Breast epithelium (tissue), 4 donors: ENCODE measurements around the gene LGALSL. TPM values are rescaled to one million over a fixed set of nuclear protein-coding genes. Genes with fewer than 3 reads are reported as not detected.
"Not testable (repeated sequence)": the region's sequence is repeated elsewhere in the genome, so short reads cannot be mapped to it uniquely, and the experiment has no call there.

Experiments
- DNase-seq, 2 donors: peaks; one replicate each; pipeline ENCODE4 v3.0.0-alpha.2; 2019; ENCODE audit warnings: low spot score in 2 of 2
- H3K27ac ChIP-seq, 2 donors: fragments of 200-600 bp; sonication (generic) in 1 of 2; one replicate each; pipeline ENCODE4 v1.5.1; 2016 to 2019; ENCODE audit warnings: mild to moderate bottlenecking in 1 of 2
- H3K27me3 ChIP-seq, 2 donors: fragments of 200-600 bp; sonication (generic) in 1 of 2; one replicate each; pipeline versions ENCODE4 v1.5.1 to v1.6.0; 2017 to 2019; ENCODE audit warnings: control low read depth in 1 of 2, mild to moderate bottlenecking in 1 of 2
- H3K36me3 ChIP-seq: fragments of 200-600 bp; one replicate; pipeline ENCODE4 v1.5.1; 2019
- H3K4me1 ChIP-seq, 2 donors: fragments of 200-600 bp; sonication (generic); one replicate each; pipeline ENCODE4 v1.5.1; 2016 to 2019; ENCODE audit warnings: control low read depth in 1 of 2
- H3K4me3 ChIP-seq, 3 donors: fragments of 200-600 bp; sonication (generic); 1 replicate in 2 of 3; 2 replicates in 1 of 3; pipeline ENCODE4 v1.5.1; 2016 to 2019; ENCODE audit warnings: mild to moderate bottlenecking in 3 of 3, moderate library complexity in 2 of 3
- H3K9me3 ChIP-seq, 2 donors: fragments of 200-600 bp; sonication (generic) in 1 of 2; one replicate each; pipeline ENCODE4 v1.5.1; 2016 to 2019; ENCODE audit warnings: control low read depth in 1 of 2
- POLR2A ChIP-seq: fragments of 450-650 bp; IDR thresholded peaks from one replicate; pipeline ENCODE4 v1.6.1; 2016; ENCODE audit warnings: antibody characterized with exemption, mild to moderate bottlenecking, moderate library complexity
- POLR2AphosphoS5 ChIP-seq, 3 donors: sonication (generic); formaldehyde crosslinking; IDR thresholded peaks; one replicate each; pipeline ENCODE4 v1.6.1; 2017; ENCODE audit warnings: antibody characterized with exemption in 3 of 3
- intact Hi-C: fragments of 100-400 bp; cut with DNase I; formaldehyde crosslinking; loops from one replicate; pipeline ENCODE4 v1.15.1; 2023; ENCODE audit warnings: low total_unique reads
- total RNA-seq, 3 donors: library from RNA; depleted of rRNA; stranded (reverse); fragments of >200 nt; gene quantifications; one replicate each; pipeline ENCODE4 v1.1.0, GENCODE V29; 2016
- TF ChIP-seq, protein P1 (sequence below), 3 donors: fragments of 450-650 bp; IDR thresholded peaks; one replicate each; pipeline ENCODE4 v1.5.1; 2016 to 2017; ENCODE audit warnings: antibody characterized with exemption in 3 of 3, mild to moderate bottlenecking in 3 of 3, moderate library complexity in 3 of 3

The LGALSL gene
- total RNA-seq, 3 donors from 2014 or later = 9.4 to 16.7 (median 16.5) TPM

- TF ChIP-seq, protein P1, sequence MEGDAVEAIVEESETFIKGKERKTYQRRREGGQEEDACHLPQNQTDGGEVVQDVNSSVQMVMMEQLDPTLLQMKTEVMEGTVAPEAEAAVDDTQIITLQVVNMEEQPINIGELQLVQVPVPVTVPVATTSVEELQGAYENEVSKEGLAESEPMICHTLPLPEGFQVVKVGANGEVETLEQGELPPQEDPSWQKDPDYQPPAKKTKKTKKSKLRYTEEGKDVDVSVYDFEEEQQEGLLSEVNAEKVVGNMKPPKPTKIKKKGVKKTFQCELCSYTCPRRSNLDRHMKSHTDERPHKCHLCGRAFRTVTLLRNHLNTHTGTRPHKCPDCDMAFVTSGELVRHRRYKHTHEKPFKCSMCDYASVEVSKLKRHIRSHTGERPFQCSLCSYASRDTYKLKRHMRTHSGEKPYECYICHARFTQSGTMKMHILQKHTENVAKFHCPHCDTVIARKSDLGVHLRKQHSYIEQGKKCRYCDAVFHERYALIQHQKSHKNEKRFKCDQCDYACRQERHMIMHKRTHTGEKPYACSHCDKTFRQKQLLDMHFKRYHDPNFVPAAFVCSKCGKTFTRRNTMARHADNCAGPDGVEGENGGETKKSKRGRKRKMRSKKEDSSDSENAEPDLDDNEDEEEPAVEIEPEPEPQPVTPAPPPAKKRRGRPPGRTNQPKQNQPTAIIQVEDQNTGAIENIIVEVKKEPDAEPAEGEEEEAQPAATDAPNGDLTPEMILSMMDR (IDR thresholded peaks at IDR 0.05) = no peak
- no peak for TF ChIP-seq POLR2A
- TF ChIP-seq POLR2AphosphoS5 (IDR thresholded peaks at IDR 0.05) = no peak
- H3K36me3 ChIP-seq = no peaks in the 10 kb centered on the region
- no peaks in the 10 kb centered on the region for H3K9me3 ChIP-seq
- no peak overlapping the region for H3K4me3 ChIP-seq
- no peak overlapping the region for H3K27ac ChIP-seq
- no peak for DNase-seq
- no peaks in the 10 kb centered on the region for H3K4me1 ChIP-seq
- intact Hi-C loops = loop anchor here (1.0 kb wide), 1 partner anchor 28 kb away; no protein-coding TSS in a partner anchor
- H3K27me3 ChIP-seq = no peaks in the 10 kb centered on the region
Measured at GRCh38 chr2:64442277-64442676, 11.7 kb upstream of the LGALSL start.

GRCh38 chr2:64442801-64443429, 11.0 kb upstream of the LGALSL start:
- intact Hi-C loops = loop anchor here (1.0 kb wide), 1 partner anchor 29 kb away; no protein-coding TSS in a partner anchor
- Histone ChIP-seq H3K9me3 (no peaks in the 10 kb centered on the region), H3K27ac (no peak overlapping the region), H3K4me3 (no peak overlapping the region), H3K27me3 (no peaks in the 10 kb centered on the region), H3K36me3 (no peaks in the 10 kb centered on the region), H3K4me1 (no peaks in the 10 kb centered on the region)
- no peak for DNase-seq
- TF ChIP-seq, protein P1 (IDR thresholded peaks at IDR 0.05) = no peak
- TF ChIP-seq POLR2AphosphoS5 (IDR thresholded peaks at IDR 0.05) = no peak
- TF ChIP-seq POLR2A = no peak

DNA sequence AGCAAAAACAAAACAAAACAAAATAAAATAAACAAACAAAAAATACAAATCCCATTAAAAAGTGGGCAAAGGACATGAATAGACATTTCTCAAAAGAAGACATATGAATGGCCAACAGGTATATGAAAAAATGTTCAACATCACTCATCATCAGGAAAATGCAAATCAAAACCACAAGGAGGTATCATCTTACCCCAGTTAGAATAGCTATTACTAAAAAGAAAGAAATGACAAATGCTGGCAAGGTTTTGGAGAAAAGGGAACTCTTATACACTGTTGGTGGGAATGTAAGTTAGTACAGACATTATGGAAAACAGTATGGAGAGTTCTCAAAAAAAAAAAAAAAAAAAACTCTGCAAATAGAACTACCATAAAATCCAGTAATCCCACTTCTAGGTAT, 8.0 kb upstream of the LGALSL start:
- intact Hi-C loops, DNase-seq, H3K9me3 ChIP-seq: not testable (repeated sequence)

GRCh38 chr2:64447317-64448040, 6.5 kb upstream of the LGALSL start:
- Histone ChIP-seq H3K27me3 (no peaks in the 10 kb centered on the region), H3K4me3 (no peak overlapping the region), H3K27ac (peak overlapping the region in 1 of 2 donors; percentile 3), H3K4me1 (no peaks in the 10 kb centered on the region), H3K9me3 (no peaks in the 10 kb centered on the region), H3K36me3 (no peaks in the 10 kb centered on the region)
- intact Hi-C loops = no loop called here
- TF ChIP-seq, protein P1 (IDR thresholded peaks at IDR 0.05) = no peak
- TF ChIP-seq POLR2A (no peak), POLR2AphosphoS5 (IDR thresholded peaks at IDR 0.05) (no peak)
- no peak for DNase-seq

More for the DNA sequence above, 8.0 kb upstream of the LGALSL start:
- not testable (repeated sequence) for H3K36me3 ChIP-seq, H3K4me1 ChIP-seq, H3K27ac ChIP-seq, H3K27me3 ChIP-seq, H3K4me3 ChIP-seq

DNA sequence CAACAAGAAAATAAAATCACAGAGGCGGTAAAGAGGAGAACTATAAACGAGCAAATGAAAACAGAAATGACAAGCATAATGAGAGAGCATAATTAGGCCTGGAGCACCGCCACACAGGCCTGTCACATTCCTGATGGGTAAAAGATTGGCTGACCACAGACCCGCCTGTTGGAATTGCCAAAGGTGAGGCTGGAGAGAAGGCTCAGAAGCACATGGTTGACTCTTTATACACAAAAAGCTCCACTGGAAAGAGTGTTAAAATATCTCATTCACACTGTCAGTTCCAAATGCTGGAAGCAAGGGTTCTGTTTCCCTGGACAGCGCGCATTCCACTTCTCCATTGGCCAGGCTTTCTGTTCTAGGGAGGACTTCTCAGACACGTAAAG, 5.9 kb upstream of the LGALSL start:
- Histone ChIP-seq H3K4me1 (no peaks in the 10 kb centered on the region), H3K27me3 (no peaks in the 10 kb centered on the region), H3K4me3 (no peak overlapping the region), H3K27ac (peak overlapping the region; percentile 3 to 40), H3K36me3 (no peaks in the 10 kb centered on the region), H3K9me3 (no peaks in the 10 kb centered on the region)
- TF ChIP-seq POLR2A (no peak), POLR2AphosphoS5 (IDR thresholded peaks at IDR 0.05) (no peak)
- TF ChIP-seq, protein P1 (IDR thresholded peaks at IDR 0.05) = no peak
- intact Hi-C loops = no loop called here
- DNase-seq = no peak
